Endodermal cell (in vitro differentiated cells): ENCODE data around the gene ROR1. TPM values are rescaled to one million over a fixed set of nuclear protein-coding genes. Genes with fewer than 3 reads are reported as not detected.
A peak's percentile ranks its signal among the peaks of the same experiment; 100 is the strongest.

Experiments
- DNase-seq: peaks from one replicate; pipeline ENCODE4 v3.0.0-alpha.2; 2017
- H3K27ac ChIP-seq: 2 replicates; pipeline ENCODE4 v1.5.1; 2013; ENCODE audit warnings: mild to moderate bottlenecking, low read depth, low read length, moderate library complexity
- H3K27me3 ChIP-seq: 2 replicates; pipeline ENCODE4 v1.6.1; 2013; ENCODE audit warnings: mild to moderate bottlenecking, low read length, moderate library complexity; ENCODE audit not compliant: insufficient read depth, control insufficient read depth, poor library complexity, severe bottlenecking
- H3K36me3 ChIP-seq: 2 replicates; pipeline ENCODE4 v1.7.0; 2013; ENCODE audit warnings: mild to moderate bottlenecking, low read length, moderate library complexity; ENCODE audit not compliant: control insufficient read depth, insufficient read depth
- H3K4me1 ChIP-seq: one replicate; pipeline ENCODE4 v1.7.0; 2013; ENCODE audit warnings: low read length; ENCODE audit not compliant: control insufficient read depth, insufficient read depth
- H3K4me3 ChIP-seq: 2 replicates; pipeline ENCODE4 v1.5.1; 2013; ENCODE audit warnings: mild to moderate bottlenecking, low read length, moderate library complexity
- H3K9ac ChIP-seq: 2 replicates; pipeline ENCODE4 v1.6.1; 2013; ENCODE audit warnings: mild to moderate bottlenecking, low read length, moderate library complexity; ENCODE audit not compliant: poor library complexity, severe bottlenecking; ENCODE audit errors: extremely low read depth
- H3K9me3 ChIP-seq: 2 replicates; pipeline ENCODE4 v1.6.1; 2013; ENCODE audit warnings: mild to moderate bottlenecking, low read length, moderate library complexity; ENCODE audit not compliant: control insufficient read depth
- H3K27ac Mint-ChIP-seq: 2 replicates; pipeline ENCODE4 v1.8.0; 2020; ENCODE audit warnings: mixed read lengths
- H3K27me3 Mint-ChIP-seq: 2 replicates; pipeline ENCODE4 v1.8.0; 2021; ENCODE audit warnings: mild to moderate bottlenecking, mixed read lengths; ENCODE audit not compliant: insufficient read depth
- H3K36me3 Mint-ChIP-seq: 2 replicates; pipeline ENCODE4 v1.8.0; 2020; ENCODE audit warnings: low read depth, mixed read lengths
- H3K4me1 Mint-ChIP-seq: 2 replicates; pipeline ENCODE4 v1.8.0; 2020; ENCODE audit warnings: mixed read lengths
- H3K4me3 Mint-ChIP-seq: 2 replicates; pipeline ENCODE4 v1.8.0; 2020; ENCODE audit warnings: mild to moderate bottlenecking, moderate library complexity, mixed read lengths
- H3K9me3 Mint-ChIP-seq: 2 replicates; pipeline ENCODE4 v1.8.0; 2020; ENCODE audit warnings: mild to moderate bottlenecking, mixed read lengths
- CTCF ChIP-seq: fragments of 200-600 bp; sonication (generic); conservative IDR thresholded peaks from 2 replicates; pipeline ENCODE4 v1.5.0; 2021; ENCODE audit warnings: antibody characterized with exemption, mild to moderate bottlenecking
- WGBS, 2 experiments: methylation state at CpG; one replicate each; pipeline versions ENCODE4 v1.1.5 to v1.1.7; 2013; ENCODE audit warnings: missing lambda C conversion rate in 2 of 2, mixed read lengths in 1 of 2; ENCODE audit not compliant: insufficient coverage in 1 of 2, insufficient read length in 1 of 2; 5-methylcytosine and 5-hydroxymethylcytosine counted together
- total RNA-seq, 2 donors: library from RNA; stranded (reverse); fragmentation: NEBNext Ultra II Directional in 1 of 2; extraction: Animal tissue kit (Norgen Biotek cat#: 25700) in 1 of 2; gene quantifications; 2 replicates in 1 of 2; 3 replicates in 1 of 2; pipeline ENCODE4 v1.2.1, GENCODE V29; 2021

The ROR1 gene
- total RNA-seq, 2 donors from 2014 or later = 77.4 to 77.9 TPM

GRCh38 chr1:63731117-63732043, 42.4 kb upstream of the ROR1 start:
- Mint-ChIP-seq H3K27me3 (no peaks in the 10 kb centered on the region), H3K4me3 (no peak overlapping the region), H3K9me3 (peaks cover 29% of the 10 kb centered on the region), H3K27ac (peak overlapping the region; percentile 74), H3K4me1 (peaks cover 31% of the 10 kb centered on the region), H3K36me3 (no peaks in the 10 kb centered on the region)
- H3K9ac ChIP-seq = no peak overlapping the region
- H3K4me3 ChIP-seq = no peak overlapping the region
- H3K27ac ChIP-seq = no peak overlapping the region
- H3K27me3 ChIP-seq = no peaks in the 10 kb centered on the region
- no peak for TF ChIP-seq CTCF
- no peaks in the 10 kb centered on the region for H3K4me1 ChIP-seq
- DNase-seq = peak; percentile 48
- peaks cover 29% of the 10 kb centered on the region for H3K9me3 ChIP-seq
- 88 to 98% methylated on average over 4 to 9 of the region's 9 CpGs for WGBS, 2 experiments
- H3K36me3 ChIP-seq = no peaks in the 10 kb centered on the region

- DNase-seq = no peak
- H3K36me3 ChIP-seq = no peaks in the 10 kb centered on the region
- H3K36me3 Mint-ChIP-seq = no peaks in the 10 kb centered on the region
- no peak overlapping the region for H3K4me3 ChIP-seq
- H3K9me3 Mint-ChIP-seq = peaks cover 36% of the 10 kb centered on the region
- WGBS, 2 experiments = 82% methylated on average over 1 of the region's 1 CpG; no CpG with 5 or more reads in 1 of the 2 experiments
- no peak overlapping the region for H3K4me3 Mint-ChIP-seq
- peaks cover 31% of the 10 kb centered on the region for H3K4me1 Mint-ChIP-seq
- H3K27ac ChIP-seq = no peak overlapping the region
- no peaks in the 10 kb centered on the region for H3K27me3 Mint-ChIP-seq
- no peaks in the 10 kb centered on the region for H3K27me3 ChIP-seq
- H3K27ac Mint-ChIP-seq = no peak overlapping the region
- peaks cover 24% of the 10 kb centered on the region for H3K9me3 ChIP-seq
- H3K4me1 ChIP-seq = no peaks in the 10 kb centered on the region
- no peak overlapping the region for H3K9ac ChIP-seq
- no peak for TF ChIP-seq CTCF
These were observed 41.2 kb upstream of the ROR1 start for GRCh38 chr1:63732666-63733065.

GRCh38 chr1:63738772-63739171, 35.0 kb upstream of the ROR1 start:
- peaks cover 2% of the 10 kb centered on the region for H3K27me3 Mint-ChIP-seq
- DNase-seq = no peak
- no peak overlapping the region for H3K9ac ChIP-seq
- H3K4me3 Mint-ChIP-seq = no peak overlapping the region
- H3K36me3 Mint-ChIP-seq = no peaks in the 10 kb centered on the region
- H3K4me1 ChIP-seq = no peaks in the 10 kb centered on the region
- H3K36me3 ChIP-seq = no peaks in the 10 kb centered on the region
- H3K27me3 ChIP-seq = no peaks in the 10 kb centered on the region
- H3K27ac ChIP-seq = no peak overlapping the region
- peaks cover 8% of the 10 kb centered on the region for H3K4me1 Mint-ChIP-seq
- peaks cover 27% of the 10 kb centered on the region for H3K9me3 Mint-ChIP-seq
- no peak overlapping the region for H3K27ac Mint-ChIP-seq
- TF ChIP-seq CTCF = no peak
- WGBS, 2 experiments = 71 to 94% methylated on average over 1 of the region's 1 CpG
- H3K4me3 ChIP-seq = no peak overlapping the region
- peaks cover 19% of the 10 kb centered on the region for H3K9me3 ChIP-seq
